WTC11 (cell line): ENCODE results near the gene ZNF639. TPM values are rescaled to one million over a fixed set of nuclear protein-coding genes. Genes with fewer than 3 reads are reported as not detected.

Experiments used
- ATAC-seq: fragments of 200-7000 bp; cut with Tn5 transposase; 2 replicates; pipeline ENCODE4 v1.10.0; 2021; ENCODE audit warnings: mild to moderate bottlenecking, moderate library complexity
- CTCF ChIA-PET: fragments of 300-600 bp; sonication (Branson Sonifier 250); formaldehyde crosslinking; loops from one replicate; lab custom pipeline; 2021; ENCODE audit warnings: antibody characterized with exemption; lab: Charles Lee
- POLR2A ChIA-PET: fragments of 350-600 bp; sonication (Branson Sonifier 250); formaldehyde crosslinking; loops from one replicate; lab custom pipeline; 2021; ENCODE audit warnings: antibody characterized with exemption; lab: Charles Lee
- DNase-seq: peaks from one replicate; pipeline ENCODE4 v3.0.0; 2021; ENCODE audit warnings: low spot score
- H3K27ac Mint-ChIP-seq: 2 replicates; pipeline ENCODE4 v1.8.0; 2021; ENCODE audit warnings: mixed read lengths
- H3K27me3 Mint-ChIP-seq: 2 replicates; pipeline ENCODE4 v1.8.0; 2021; ENCODE audit warnings: low read depth, mild to moderate bottlenecking, moderate library complexity, mixed read lengths
- H3K36me3 Mint-ChIP-seq: 2 replicates; pipeline ENCODE4 v1.8.0; 2021; ENCODE audit warnings: mixed read lengths
- H3K4me1 Mint-ChIP-seq: 2 replicates; pipeline ENCODE4 v1.8.0; 2022; ENCODE audit warnings: mixed read lengths
- H3K4me3 Mint-ChIP-seq: 2 replicates; pipeline ENCODE4 v1.8.0; 2021; ENCODE audit warnings: mild to moderate bottlenecking, moderate library complexity, mixed read lengths
- H3K9me3 Mint-ChIP-seq: 2 replicates; pipeline ENCODE4 v1.8.0; 2021; ENCODE audit warnings: mixed read lengths
- ATF1 ChIP-seq: sonication (generic); formaldehyde crosslinking; IDR thresholded peaks from 2 replicates; pipeline ENCODE4 v1.8.1; 2023; ENCODE audit warnings: mild to moderate bottlenecking, moderate library complexity, missing genetic modification reagents
- FOXJ3 ChIP-seq: sonication (generic); formaldehyde crosslinking; IDR thresholded peaks from 2 replicates; pipeline ENCODE4 v1.9.0; 2021; ENCODE audit warnings: missing genetic modification reagents, mild to moderate bottlenecking, borderline replicate concordance
- GABPB1 ChIP-seq: sonication (generic); formaldehyde crosslinking; IDR thresholded peaks from 2 replicates; pipeline ENCODE4 v1.8.1; 2023; ENCODE audit warnings: mild to moderate bottlenecking, missing genetic modification reagents
- IRF2 ChIP-seq: sonication (generic); formaldehyde crosslinking; IDR thresholded peaks from 2 replicates; pipeline ENCODE4 v1.8.0; 2022; ENCODE audit warnings: low read depth, missing genetic modification reagents, borderline replicate concordance
- JUN ChIP-seq: sonication (generic); formaldehyde crosslinking; IDR thresholded peaks from 2 replicates; pipeline ENCODE4 v1.8.0; 2023; ENCODE audit warnings: mild to moderate bottlenecking, missing genetic modification reagents
- KAT7 ChIP-seq: sonication (generic); formaldehyde crosslinking; IDR thresholded peaks from 2 replicates; pipeline ENCODE4 v1.8.1; 2023; ENCODE audit warnings: missing genetic modification reagents, mild to moderate bottlenecking, borderline replicate concordance
- NFE2L1 ChIP-seq: sonication (generic); formaldehyde crosslinking; IDR thresholded peaks from 2 replicates; pipeline ENCODE4 v1.8.1; 2023; ENCODE audit warnings: missing genetic modification reagents
- RORB ChIP-seq: fragments of 250-450 bp; sonication (Bioruptor Pico); IDR thresholded peaks from 2 replicates; pipeline ENCODE4 v1.9.0; 2021; ENCODE audit warnings: mild to moderate bottlenecking
- TEAD4 ChIP-seq: sonication (generic); formaldehyde crosslinking; IDR thresholded peaks from 2 replicates; pipeline ENCODE4 v1.8.0; 2022; ENCODE audit warnings: mild to moderate bottlenecking, missing genetic modification reagents
- ZBTB21 ChIP-seq: sonication (generic); formaldehyde crosslinking; IDR thresholded peaks from 2 replicates; pipeline ENCODE4 v1.8.1; 2023; ENCODE audit warnings: mild to moderate bottlenecking, missing genetic modification reagents, borderline replicate concordance
- ZNF232 ChIP-seq: sonication (generic); formaldehyde crosslinking; IDR thresholded peaks from 2 replicates; pipeline ENCODE4 v1.8.0; 2022; ENCODE audit warnings: mild to moderate bottlenecking, missing genetic modification reagents
- ZNF396 ChIP-seq: fragments of 250-450 bp; sonication (Bioruptor Pico); IDR thresholded peaks from 2 replicates; pipeline ENCODE4 v1.8.0; 2021; ENCODE audit warnings: mild to moderate bottlenecking, moderate library complexity, borderline replicate concordance
- ZNF671 ChIP-seq: fragments of 250-450 bp; sonication (Bioruptor Pico); IDR thresholded peaks from 2 replicates; pipeline ENCODE4 v1.8.0; 2021; ENCODE audit warnings: mild to moderate bottlenecking
- total RNA-seq: library from RNA; stranded (reverse); gene quantifications from 3 replicates; pipeline ENCODE4 v1.2.3, GENCODE V29; 2021
- TF ChIP-seq, protein P1 (sequence below): sonication (generic); formaldehyde crosslinking; conservative IDR thresholded peaks from 2 replicates; pipeline ENCODE4 v1.8.1; 2023; ENCODE audit warnings: mild to moderate bottlenecking, low read depth, missing genetic modification reagents, moderate library complexity
- TF ChIP-seq, protein P2 (sequence below): fragments of 250-450 bp; sonication (Bioruptor Pico); IDR thresholded peaks from 2 replicates; pipeline ENCODE4 v1.9.0; 2021; ENCODE audit warnings: mild to moderate bottlenecking, borderline replicate concordance
- TF ChIP-seq, protein P3 (sequence below): sonication (generic); formaldehyde crosslinking; IDR thresholded peaks from 2 replicates; pipeline ENCODE4 v1.8.1; 2022; ENCODE audit warnings: low read depth, mild to moderate bottlenecking, moderate library complexity, missing genetic modification reagents, borderline replicate concordance
- TF ChIP-seq, protein P4 (sequence below): sonication (generic); formaldehyde crosslinking; IDR thresholded peaks from 2 replicates; pipeline ENCODE4 v1.8.1; 2022; ENCODE audit warnings: missing genetic modification reagents, borderline replicate concordance

ZNF639 gene
- total RNA-seq, 1 experiment from 2014 or later: 34.8 TPM

DNA sequence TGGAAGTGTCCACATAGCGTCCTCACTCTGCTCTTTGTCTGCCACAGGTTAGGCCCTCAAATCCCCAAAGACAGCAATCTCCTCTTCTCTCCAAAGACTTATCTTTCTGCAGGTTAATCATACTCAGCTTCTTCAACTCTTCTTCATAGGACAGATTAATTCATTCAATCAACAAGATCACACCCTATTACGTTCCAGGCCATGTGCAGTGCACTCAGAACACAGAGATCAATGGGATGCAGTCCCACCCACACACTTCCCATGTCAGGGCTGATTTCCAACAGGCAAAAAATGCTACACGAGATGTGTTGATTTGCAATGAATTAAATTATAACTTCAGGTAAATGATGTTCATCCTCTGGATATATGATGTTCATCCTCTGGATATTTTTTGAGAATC is 33.5 kb upstream of the ZNF639 start:
- Mint-ChIP-seq H3K27me3 (no peaks in the 10 kb centered on the region), H3K9me3 (peaks cover 7% of the 10 kb centered on the region), H3K27ac (no peak overlapping the region), H3K4me1 (peaks cover 2% of the 10 kb centered on the region), H3K4me3 (no peak overlapping the region), H3K36me3 (peaks cover 7% of the 10 kb centered on the region)
- TF ChIP-seq TEAD4 (no peak), GABPB1 (CRISPR knock-in tag) (no peak), KAT7 (CRISPR knock-in tag) (no peak), ZNF396 (CRISPR knock-in tag) (no peak)
- TF ChIP-seq, protein P1, sequence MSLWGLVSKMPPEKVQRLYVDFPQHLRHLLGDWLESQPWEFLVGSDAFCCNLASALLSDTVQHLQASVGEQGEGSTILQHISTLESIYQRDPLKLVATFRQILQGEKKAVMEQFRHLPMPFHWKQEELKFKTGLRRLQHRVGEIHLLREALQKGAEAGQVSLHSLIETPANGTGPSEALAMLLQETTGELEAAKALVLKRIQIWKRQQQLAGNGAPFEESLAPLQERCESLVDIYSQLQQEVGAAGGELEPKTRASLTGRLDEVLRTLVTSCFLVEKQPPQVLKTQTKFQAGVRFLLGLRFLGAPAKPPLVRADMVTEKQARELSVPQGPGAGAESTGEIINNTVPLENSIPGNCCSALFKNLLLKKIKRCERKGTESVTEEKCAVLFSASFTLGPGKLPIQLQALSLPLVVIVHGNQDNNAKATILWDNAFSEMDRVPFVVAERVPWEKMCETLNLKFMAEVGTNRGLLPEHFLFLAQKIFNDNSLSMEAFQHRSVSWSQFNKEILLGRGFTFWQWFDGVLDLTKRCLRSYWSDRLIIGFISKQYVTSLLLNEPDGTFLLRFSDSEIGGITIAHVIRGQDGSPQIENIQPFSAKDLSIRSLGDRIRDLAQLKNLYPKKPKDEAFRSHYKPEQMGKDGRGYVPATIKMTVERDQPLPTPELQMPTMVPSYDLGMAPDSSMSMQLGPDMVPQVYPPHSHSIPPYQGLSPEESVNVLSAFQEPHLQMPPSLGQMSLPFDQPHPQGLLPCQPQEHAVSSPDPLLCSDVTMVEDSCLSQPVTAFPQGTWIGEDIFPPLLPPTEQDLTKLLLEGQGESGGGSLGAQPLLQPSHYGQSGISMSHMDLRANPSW: no peak
- DNase-seq (no peak), ATAC-seq (no peak)
- POLR2A ChIA-PET: no interaction called here
- CTCF ChIA-PET: no interaction called here

DNA sequence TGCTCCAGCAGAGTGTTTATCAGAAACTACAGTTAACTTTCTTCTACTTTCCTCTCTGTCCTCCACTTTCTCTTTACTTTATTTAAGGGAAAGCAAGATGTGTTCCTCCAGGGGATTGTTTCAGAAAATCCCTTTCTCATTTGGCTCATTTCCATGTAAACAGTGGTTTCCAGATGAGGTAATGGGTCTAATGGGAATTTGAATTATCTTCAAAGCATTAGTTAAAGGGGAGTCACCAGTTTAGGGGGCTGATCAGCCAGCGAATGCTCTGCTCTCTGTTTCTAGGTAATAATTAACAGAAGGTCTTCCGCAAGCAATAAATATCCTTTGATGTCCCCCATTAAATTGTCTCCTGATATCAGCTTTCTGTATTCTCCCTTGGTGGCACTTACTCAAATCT is 30.4 kb upstream of the ZNF639 start:
- ATAC-seq (no peak), DNase-seq (no peak)
- TF ChIP-seq GABPB1 (CRISPR knock-in tag): no peak
- TF ChIP-seq, protein P2, sequence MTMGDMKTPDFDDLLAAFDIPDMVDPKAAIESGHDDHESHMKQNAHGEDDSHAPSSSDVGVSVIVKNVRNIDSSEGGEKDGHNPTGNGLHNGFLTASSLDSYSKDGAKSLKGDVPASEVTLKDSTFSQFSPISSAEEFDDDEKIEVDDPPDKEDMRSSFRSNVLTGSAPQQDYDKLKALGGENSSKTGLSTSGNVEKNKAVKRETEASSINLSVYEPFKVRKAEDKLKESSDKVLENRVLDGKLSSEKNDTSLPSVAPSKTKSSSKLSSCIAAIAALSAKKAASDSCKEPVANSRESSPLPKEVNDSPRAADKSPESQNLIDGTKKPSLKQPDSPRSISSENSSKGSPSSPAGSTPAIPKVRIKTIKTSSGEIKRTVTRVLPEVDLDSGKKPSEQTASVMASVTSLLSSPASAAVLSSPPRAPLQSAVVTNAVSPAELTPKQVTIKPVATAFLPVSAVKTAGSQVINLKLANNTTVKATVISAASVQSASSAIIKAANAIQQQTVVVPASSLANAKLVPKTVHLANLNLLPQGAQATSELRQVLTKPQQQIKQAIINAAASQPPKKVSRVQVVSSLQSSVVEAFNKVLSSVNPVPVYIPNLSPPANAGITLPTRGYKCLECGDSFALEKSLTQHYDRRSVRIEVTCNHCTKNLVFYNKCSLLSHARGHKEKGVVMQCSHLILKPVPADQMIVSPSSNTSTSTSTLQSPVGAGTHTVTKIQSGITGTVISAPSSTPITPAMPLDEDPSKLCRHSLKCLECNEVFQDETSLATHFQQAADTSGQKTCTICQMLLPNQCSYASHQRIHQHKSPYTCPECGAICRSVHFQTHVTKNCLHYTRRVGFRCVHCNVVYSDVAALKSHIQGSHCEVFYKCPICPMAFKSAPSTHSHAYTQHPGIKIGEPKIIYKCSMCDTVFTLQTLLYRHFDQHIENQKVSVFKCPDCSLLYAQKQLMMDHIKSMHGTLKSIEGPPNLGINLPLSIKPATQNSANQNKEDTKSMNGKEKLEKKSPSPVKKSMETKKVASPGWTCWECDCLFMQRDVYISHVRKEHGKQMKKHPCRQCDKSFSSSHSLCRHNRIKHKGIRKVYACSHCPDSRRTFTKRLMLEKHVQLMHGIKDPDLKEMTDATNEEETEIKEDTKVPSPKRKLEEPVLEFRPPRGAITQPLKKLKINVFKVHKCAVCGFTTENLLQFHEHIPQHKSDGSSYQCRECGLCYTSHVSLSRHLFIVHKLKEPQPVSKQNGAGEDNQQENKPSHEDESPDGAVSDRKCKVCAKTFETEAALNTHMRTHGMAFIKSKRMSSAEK (CRISPR knock-in tag): no peak
- TF ChIP-seq ZNF232 (CRISPR knock-in tag): no peak
- no peak for TF ChIP-seq JUN (CRISPR knock-in tag)
- TF ChIP-seq, protein P3, sequence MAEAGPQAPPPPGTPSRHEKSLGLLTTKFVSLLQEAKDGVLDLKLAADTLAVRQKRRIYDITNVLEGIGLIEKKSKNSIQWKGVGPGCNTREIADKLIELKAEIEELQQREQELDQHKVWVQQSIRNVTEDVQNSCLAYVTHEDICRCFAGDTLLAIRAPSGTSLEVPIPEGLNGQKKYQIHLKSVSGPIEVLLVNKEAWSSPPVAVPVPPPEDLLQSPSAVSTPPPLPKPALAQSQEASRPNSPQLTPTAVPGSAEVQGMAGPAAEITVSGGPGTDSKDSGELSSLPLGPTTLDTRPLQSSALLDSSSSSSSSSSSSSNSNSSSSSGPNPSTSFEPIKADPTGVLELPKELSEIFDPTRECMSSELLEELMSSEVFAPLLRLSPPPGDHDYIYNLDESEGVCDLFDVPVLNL (CRISPR knock-in tag): no peak
- TF ChIP-seq, protein P4, sequence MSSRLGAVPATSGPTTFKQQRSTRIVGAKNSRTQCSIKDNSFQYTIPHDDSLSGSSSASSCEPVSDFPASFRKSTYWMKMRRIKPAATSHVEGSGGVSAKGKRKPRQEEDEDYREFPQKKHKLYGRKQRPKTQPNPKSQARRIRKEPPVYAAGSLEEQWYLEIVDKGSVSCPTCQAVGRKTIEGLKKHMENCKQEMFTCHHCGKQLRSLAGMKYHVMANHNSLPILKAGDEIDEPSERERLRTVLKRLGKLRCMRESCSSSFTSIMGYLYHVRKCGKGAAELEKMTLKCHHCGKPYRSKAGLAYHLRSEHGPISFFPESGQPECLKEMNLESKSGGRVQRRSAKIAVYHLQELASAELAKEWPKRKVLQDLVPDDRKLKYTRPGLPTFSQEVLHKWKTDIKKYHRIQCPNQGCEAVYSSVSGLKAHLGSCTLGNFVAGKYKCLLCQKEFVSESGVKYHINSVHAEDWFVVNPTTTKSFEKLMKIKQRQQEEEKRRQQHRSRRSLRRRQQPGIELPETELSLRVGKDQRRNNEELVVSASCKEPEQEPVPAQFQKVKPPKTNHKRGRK: no peak
- no peak for TF ChIP-seq NFE2L1 (CRISPR knock-in tag)
- TF ChIP-seq ATF1 (CRISPR knock-in tag): no peak
- TF ChIP-seq IRF2: no peak
- TF ChIP-seq ZNF671 (CRISPR knock-in tag): no peak
- no peak for TF ChIP-seq RORB (CRISPR knock-in tag)
- no peak for TF ChIP-seq ZBTB21 (CRISPR knock-in tag)
- TF ChIP-seq FOXJ3 (CRISPR knock-in tag): no peak
- ChIA-PET CTCF (no interaction called here), POLR2A (no interaction called here)
- no peak overlapping the region for H3K27ac Mint-ChIP-seq
- no peaks in the 10 kb centered on the region for H3K27me3 Mint-ChIP-seq
- peaks cover 16% of the 10 kb centered on the region for H3K4me1 Mint-ChIP-seq
- H3K4me3 Mint-ChIP-seq: no peak overlapping the region
- peaks cover 7% of the 10 kb centered on the region for H3K36me3 Mint-ChIP-seq
- peaks cover 13% of the 10 kb centered on the region for H3K9me3 Mint-ChIP-seq
